NCI-H2081 treated with DMSO at 0.1 percent for 48 hours (cell line): ENCODE results near the gene RARG.
A peak's percentile ranks its signal among the peaks of the same experiment; 100 is the strongest.
"Not testable (repeated sequence)": the region's sequence is repeated elsewhere in the genome, so short reads cannot be mapped to it uniquely, and the experiment has no call there.

Source experiments
- DNase-seq: peaks from one replicate; lab custom pipeline; 2025; lab: John Stamatoyannopoulos, UW

Gene RARG

GRCh38 chr12:53190108-53190729, 41.8 kb downstream of the RARG start:
- no peak for DNase-seq

- DNase-seq, result no peak
Measured at GRCh38 chr12:53187145-53187899, 44.7 kb downstream of the RARG start.

- DNase-seq, result no peak
Measured at GRCh38 chr12:53186745-53187144, 45.3 kb downstream of the RARG start.

- no peak for DNase-seq
Measured at GRCh38 chr12:53185582-53186153, 46.3 kb downstream of the RARG start.

- DNase-seq, result no peak
Measured at GRCh38 chr12:53184828-53185227, 47.2 kb downstream of the RARG start.

GRCh38 chr12:53182903-53183302, 49.1 kb downstream of the RARG start:
- no peak for DNase-seq

GRCh38 chr12:53181935-53182334, 50.1 kb downstream of the RARG start:
- DNase-seq, result no peak

GRCh38 chr12:53180931-53181645, 50.9 kb downstream of the RARG start:
- peak; percentile 10 for DNase-seq

- DNase-seq, result peak; percentile 86
Measured at GRCh38 chr12:53180220-53180930, 51.6 kb downstream of the RARG start, which contains the start of the genes CSAD and ZNF740. Gene CSAD (minus strand): TSS chr12:53180925. CDS start chr12:53173470, 7,455 bp downstream. Gene ZNF740 (plus strand): TSS chr12:53180722. CDS start chr12:53181984, 1,262 bp downstream.

- no peak for DNase-seq
Measured at GRCh38 chr12:53179687-53180219, 52.3 kb downstream of the RARG start.

- not testable (repeated sequence) for DNase-seq
Measured at GRCh38 chr12:53178803-53179202, 53.2 kb downstream of the RARG start.

GRCh38 chr12:53177447-53177846, 54.6 kb downstream of the RARG start:
- not testable (repeated sequence) for DNase-seq

GRCh38 chr12:53176750-53177149, 55.3 kb downstream of the RARG start:
- DNase-seq, result no peak

GRCh38 chr12:53174881-53175491, 57.0 kb downstream of the RARG start:
- DNase-seq, result peak; percentile 38

GRCh38 chr12:53173085-53173715, 58.8 kb downstream of the RARG start:
- DNase-seq, result no peak

GRCh38 chr12:53172352-53172751, 59.7 kb downstream of the RARG start:
- no peak for DNase-seq

- no peak for DNase-seq
Measured at GRCh38 chr12:53171725-53172329, 60.2 kb downstream of the RARG start.

- no peak for DNase-seq
Measured at GRCh38 chr12:53170876-53171724, 60.9 kb downstream of the RARG start.

GRCh38 chr12:53170215-53170614, 61.8 kb downstream of the RARG start:
- no peak for DNase-seq
